ENCODE data around the gene THAP11.

The THAP11 gene

DNA sequence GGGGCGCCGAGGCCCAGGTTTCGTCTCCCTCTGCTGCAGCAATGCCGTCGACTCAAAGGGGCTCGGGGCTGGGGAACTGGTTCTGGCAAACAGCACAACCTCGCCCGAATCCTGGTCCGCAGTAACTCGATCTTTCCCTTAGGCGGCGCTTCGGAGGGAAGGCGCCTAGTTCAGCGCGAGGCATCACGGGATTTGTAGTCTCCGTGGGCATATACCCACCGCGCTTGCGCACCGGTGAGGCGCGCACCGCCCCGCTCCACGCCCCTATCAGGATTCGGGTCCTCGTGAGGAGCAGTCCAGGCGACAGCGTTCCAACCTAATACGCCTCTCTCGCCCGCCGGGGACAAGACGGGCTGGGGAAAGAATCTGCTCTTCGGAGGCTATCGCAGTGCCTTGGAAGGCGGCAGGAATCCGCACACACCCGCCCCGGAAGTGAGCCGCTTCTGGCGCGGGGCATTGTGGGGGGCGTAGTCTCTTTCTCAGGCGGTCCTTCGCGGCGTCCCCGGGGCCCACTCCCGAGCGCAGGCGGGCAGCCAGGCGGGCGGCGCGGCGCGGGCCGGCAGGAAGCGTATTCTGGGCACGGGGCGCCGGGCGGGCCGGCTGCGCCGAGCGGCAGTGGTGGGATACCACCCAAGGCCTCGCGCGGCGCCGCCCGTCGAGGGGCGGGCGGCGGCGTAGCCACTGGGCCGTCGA is at the start of gene THAP11:
Gene THAP11 (plus strand): TSS at position 505 of the 693 bp plus-strand sequence. CDS start 235 bp downstream, outside the sequence.
- Histone ChIP-seq H3K4me3 (ENCODE audit: low read depth in 1 of 5, low read length in 5 of 5) (peak within 1 kb of the TSS; percentile 75 to 97 (median 86)), H3K27me3 (ENCODE audit: control insufficient read depth in 5 of 5, insufficient read depth in 4 of 5, low read length in 5 of 5) (no peaks in the 10 kb centered on the region), H3K4me1 (ENCODE audit: control insufficient read depth in 5 of 5, insufficient read depth in 5 of 5, low read length in 5 of 5) (peaks cover 20 to 48% (median 46%) of the 10 kb centered on the region in 5 donors), H3K27ac (ENCODE audit: low read depth, low read length) (peak within 1 kb of the TSS; percentile 97), H3K9me3 (ENCODE audit: control insufficient read depth in 5 of 5, low read length in 5 of 5) (no peaks in the 10 kb centered on the region), H3K9ac (ENCODE audit: low read length in 5 of 5) (peak within 1 kb of the TSS; percentile 81 to 96 (median 90)), H3K36me3 (ENCODE audit: control insufficient read depth in 5 of 5, insufficient read depth in 5 of 5, low read length in 5 of 5) (peaks cover 0 to 2% (median 0%) of the 10 kb centered on the region in 5 donors)

DNA sequence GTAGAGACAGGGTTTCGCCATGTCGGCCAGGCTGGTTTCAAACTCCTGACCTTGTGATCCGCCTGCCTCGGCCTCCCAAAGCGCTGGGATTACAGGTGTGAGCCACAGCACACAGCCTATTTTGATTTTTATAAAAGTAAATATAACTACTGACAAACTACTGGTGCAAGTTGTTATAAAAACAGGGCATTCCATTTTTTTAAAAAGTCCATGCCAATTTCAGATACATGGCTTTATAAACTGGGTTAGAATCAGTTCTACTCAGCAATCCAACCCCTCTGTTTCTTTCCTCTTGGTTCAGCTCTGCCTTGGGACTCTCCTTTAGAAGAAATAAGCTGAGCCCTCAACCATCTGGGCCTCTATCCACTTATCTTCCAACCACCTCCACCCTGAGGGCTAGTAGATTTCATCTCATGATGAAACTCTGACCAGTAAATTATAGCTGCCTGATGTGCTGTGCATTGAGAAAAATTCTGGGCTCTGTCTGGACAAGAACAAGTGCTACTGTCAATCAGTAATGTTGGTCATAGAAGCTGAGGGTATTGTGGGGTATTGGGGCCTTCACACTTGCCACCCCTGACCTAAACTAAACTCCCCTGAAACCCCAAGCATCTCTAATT is 45.9 kb upstream of the THAP11 start:
- Histone ChIP-seq H3K27ac (ENCODE audit: low read depth, low read length) (no peak overlapping the region), H3K9me3 (ENCODE audit: control insufficient read depth in 5 of 5, low read length in 5 of 5) (no peaks in the 10 kb centered on the region), H3K9ac (ENCODE audit: low read length in 5 of 5) (no peak overlapping the region), H3K36me3 (ENCODE audit: control insufficient read depth in 5 of 5, insufficient read depth in 5 of 5, low read length in 5 of 5) (peaks cover 0 to 25% (median 8%) of the 10 kb centered on the region in 5 donors), H3K4me1 (ENCODE audit: control insufficient read depth in 5 of 5, insufficient read depth in 5 of 5, low read length in 5 of 5) (peaks cover 0 to 9% (median 8%) of the 10 kb centered on the region in 5 donors), H3K4me3 (ENCODE audit: low read depth in 1 of 5, low read length in 5 of 5) (no peak overlapping the region), H3K27me3 (ENCODE audit: control insufficient read depth in 5 of 5, insufficient read depth in 4 of 5, low read length in 5 of 5) (no peaks in the 10 kb centered on the region)

DNA sequence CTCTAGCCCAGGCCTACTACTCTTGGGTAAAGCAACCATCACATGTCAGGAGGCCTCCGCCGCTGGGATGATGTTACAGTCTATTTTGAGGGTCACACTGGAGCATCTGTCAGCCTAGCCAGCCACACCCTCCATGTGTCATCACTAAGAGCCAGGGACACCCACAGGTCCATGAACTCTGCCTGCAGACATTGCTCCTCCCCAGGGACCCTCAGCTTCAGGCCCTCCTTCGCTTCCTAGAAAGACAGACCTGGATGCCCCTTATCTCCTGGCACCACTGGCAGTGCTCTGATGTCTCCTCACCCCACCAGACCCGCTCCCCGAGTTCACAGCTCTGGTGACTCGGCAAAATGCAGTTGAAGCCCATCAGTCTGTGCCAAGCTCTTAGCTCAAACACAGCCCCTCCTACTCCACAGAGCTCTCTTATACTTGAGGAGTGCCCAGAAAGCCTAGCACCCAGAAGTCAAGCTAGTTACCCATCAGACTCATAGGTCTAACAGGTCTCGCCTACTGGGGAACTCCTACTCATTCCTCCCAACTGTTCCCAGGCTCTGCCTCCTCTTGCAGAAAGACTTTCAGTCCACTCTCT is 41.7 kb upstream of the THAP11 start:
- Histone ChIP-seq H3K4me1 (ENCODE audit: control insufficient read depth in 5 of 5, insufficient read depth in 5 of 5, low read length in 5 of 5) (peaks cover 5 to 17% (median 16%) of the 10 kb centered on the region in 5 donors), H3K4me3 (ENCODE audit: low read depth in 1 of 5, low read length in 5 of 5) (no peak overlapping the region), H3K27ac (ENCODE audit: low read depth, low read length) (no peak overlapping the region), H3K9ac (ENCODE audit: low read length in 5 of 5) (peak overlapping the region in 2 of 5 donors; percentile 2 to 20), H3K27me3 (ENCODE audit: control insufficient read depth in 5 of 5, insufficient read depth in 4 of 5, low read length in 5 of 5) (no peaks in the 10 kb centered on the region), H3K36me3 (ENCODE audit: control insufficient read depth in 5 of 5, insufficient read depth in 5 of 5, low read length in 5 of 5) (peaks cover 5 to 45% (median 17%) of the 10 kb centered on the region in 5 donors), H3K9me3 (ENCODE audit: control insufficient read depth in 5 of 5, low read length in 5 of 5) (no peaks in the 10 kb centered on the region)

DNA sequence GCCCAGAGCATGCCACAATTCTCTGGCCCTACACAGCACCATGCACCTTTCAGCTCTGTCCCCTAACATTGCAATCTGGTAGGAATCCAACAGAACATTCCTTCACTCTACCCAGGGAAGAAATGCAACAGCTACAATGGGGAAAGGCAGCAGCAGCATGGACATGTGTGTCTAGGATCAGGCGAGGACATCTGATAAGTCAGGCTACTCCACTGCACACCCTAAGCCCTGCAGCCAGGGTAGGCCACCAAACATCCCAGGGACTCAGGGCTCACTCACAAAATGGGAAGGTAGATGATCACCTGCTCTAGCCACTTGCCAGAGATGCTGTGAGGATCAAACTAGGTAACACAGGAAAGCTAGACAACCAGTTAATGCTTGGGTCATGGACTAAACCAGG is 40.9 kb upstream of the THAP11 start:
- no peak overlapping the region for H3K4me3 ChIP-seq (ENCODE audit: low read depth in 1 of 5, low read length in 5 of 5)
- no peaks in the 10 kb centered on the region for H3K27me3 ChIP-seq (ENCODE audit: control insufficient read depth in 5 of 5, insufficient read depth in 4 of 5, low read length in 5 of 5)
- no peak overlapping the region for H3K9ac ChIP-seq (ENCODE audit: low read length in 5 of 5)
- H3K27ac ChIP-seq (ENCODE audit: low read depth, low read length), result no peak overlapping the region
- H3K9me3 ChIP-seq (ENCODE audit: control insufficient read depth in 5 of 5, low read length in 5 of 5), result no peaks in the 10 kb centered on the region
- peaks cover 8 to 24% (median 24%) of the 10 kb centered on the region in 5 donors for H3K4me1 ChIP-seq (ENCODE audit: control insufficient read depth in 5 of 5, insufficient read depth in 5 of 5, low read length in 5 of 5)
- H3K36me3 ChIP-seq (ENCODE audit: control insufficient read depth in 5 of 5, insufficient read depth in 5 of 5, low read length in 5 of 5), result peaks cover 5 to 44% (median 17%) of the 10 kb centered on the region in 5 donors

DNA sequence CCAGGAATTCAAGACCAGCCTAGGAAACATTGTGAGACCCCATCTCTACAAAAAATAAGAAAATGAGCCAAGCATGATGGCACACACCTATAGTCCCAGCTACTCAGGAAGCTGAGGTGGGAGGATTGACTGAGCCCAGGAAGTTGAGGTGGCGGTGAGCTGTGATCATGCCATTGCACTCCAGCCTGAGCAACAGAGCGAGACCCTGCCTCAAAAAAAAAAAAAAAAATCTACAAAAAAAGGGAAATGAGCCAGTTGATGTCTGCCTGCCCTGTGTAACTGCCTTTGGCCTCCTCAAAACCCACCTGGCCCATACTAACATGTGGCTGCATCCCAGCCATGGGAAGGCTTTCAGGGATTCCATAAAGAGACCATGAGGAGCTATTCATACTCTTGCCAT is 40.2 kb upstream of the THAP11 start:
- no peak overlapping the region for H3K4me3 ChIP-seq (ENCODE audit: low read depth in 1 of 5, low read length in 5 of 5)
- no peaks in the 10 kb centered on the region for H3K9me3 ChIP-seq (ENCODE audit: control insufficient read depth in 5 of 5, low read length in 5 of 5)
- H3K36me3 ChIP-seq (ENCODE audit: control insufficient read depth in 5 of 5, insufficient read depth in 5 of 5, low read length in 5 of 5), result peaks cover 5 to 38% (median 17%) of the 10 kb centered on the region in 5 donors
- H3K27me3 ChIP-seq (ENCODE audit: control insufficient read depth in 5 of 5, insufficient read depth in 4 of 5, low read length in 5 of 5), result no peaks in the 10 kb centered on the region
- H3K9ac ChIP-seq (ENCODE audit: low read length in 5 of 5), result peak overlapping the region in 1 of 5 donors; percentile 20
- H3K27ac ChIP-seq (ENCODE audit: low read depth, low read length), result no peak overlapping the region
- H3K4me1 ChIP-seq (ENCODE audit: control insufficient read depth in 5 of 5, insufficient read depth in 5 of 5, low read length in 5 of 5), result peaks cover 8 to 26% (median 24%) of the 10 kb centered on the region in 5 donors

DNA sequence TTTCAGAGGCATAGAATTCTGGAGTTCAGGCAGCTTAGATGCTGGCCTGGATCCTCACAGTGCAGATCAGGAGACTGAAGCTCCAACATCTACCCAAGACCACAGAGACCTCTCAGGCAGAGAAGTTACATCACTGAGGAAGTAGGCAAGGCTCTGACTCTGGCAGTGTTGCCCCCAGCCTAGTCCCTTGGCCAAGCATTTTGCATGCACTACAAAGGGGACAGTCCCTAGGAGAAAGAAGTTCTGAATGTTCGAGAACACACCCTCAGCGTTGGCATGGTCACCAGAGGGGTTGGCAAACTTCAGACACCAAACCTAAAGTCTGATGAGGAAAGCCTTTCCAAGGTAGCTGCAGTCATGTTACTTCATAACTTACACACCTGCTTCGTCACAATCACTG is 38.2 kb upstream of the THAP11 start:
- no peaks in the 10 kb centered on the region for H3K27me3 ChIP-seq (ENCODE audit: control insufficient read depth in 5 of 5, insufficient read depth in 4 of 5, low read length in 5 of 5)
- H3K4me3 ChIP-seq (ENCODE audit: low read depth in 1 of 5, low read length in 5 of 5), result no peak overlapping the region
- no peaks in the 10 kb centered on the region for H3K9me3 ChIP-seq (ENCODE audit: control insufficient read depth in 5 of 5, low read length in 5 of 5)
- H3K36me3 ChIP-seq (ENCODE audit: control insufficient read depth in 5 of 5, insufficient read depth in 5 of 5, low read length in 5 of 5), result peaks cover 3 to 34% (median 9%) of the 10 kb centered on the region in 5 donors
- H3K9ac ChIP-seq (ENCODE audit: low read length in 5 of 5), result no peak overlapping the region
- H3K4me1 ChIP-seq (ENCODE audit: control insufficient read depth in 5 of 5, insufficient read depth in 5 of 5, low read length in 5 of 5), result peaks cover 12 to 32% (median 29%) of the 10 kb centered on the region in 5 donors
- no peak overlapping the region for H3K27ac ChIP-seq (ENCODE audit: low read depth, low read length)

DNA sequence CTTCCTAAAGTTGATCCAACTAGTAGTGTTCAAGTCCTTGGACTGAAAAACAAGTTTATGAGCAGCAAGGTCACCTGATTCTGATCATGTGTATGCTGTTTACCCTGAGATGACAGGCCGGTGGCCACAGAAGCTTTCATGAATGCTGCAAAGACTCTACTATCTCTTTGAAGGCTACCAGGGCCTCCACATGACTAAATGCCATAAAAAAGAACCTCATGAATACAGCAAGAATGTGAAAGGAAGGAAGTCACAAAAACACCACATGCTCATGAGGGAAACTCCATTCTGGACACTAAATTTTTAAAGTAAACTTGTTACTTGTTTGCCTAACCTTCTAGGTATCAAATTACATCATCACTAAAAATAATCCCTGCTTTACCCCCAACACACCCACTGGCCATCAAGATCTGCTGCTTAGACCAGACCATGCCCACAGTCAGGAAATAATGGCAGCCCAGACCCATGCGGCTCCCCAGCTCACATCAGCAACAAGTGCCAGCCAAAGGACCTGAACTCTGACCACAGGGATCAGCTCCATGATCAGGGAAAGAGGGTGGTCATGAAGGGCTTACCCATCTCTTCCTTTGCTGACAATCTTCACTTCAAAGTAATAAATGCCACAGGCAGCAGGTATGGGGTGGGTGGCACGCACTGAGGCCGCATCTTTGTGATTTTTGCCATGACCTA is 37.1 kb upstream of the THAP11 start:
- peaks cover 12 to 32% (median 29%) of the 10 kb centered on the region in 5 donors for H3K4me1 ChIP-seq (ENCODE audit: control insufficient read depth in 5 of 5, insufficient read depth in 5 of 5, low read length in 5 of 5)
- no peaks in the 10 kb centered on the region for H3K9me3 ChIP-seq (ENCODE audit: control insufficient read depth in 5 of 5, low read length in 5 of 5)
- peaks cover 3 to 29% (median 9%) of the 10 kb centered on the region in 5 donors for H3K36me3 ChIP-seq (ENCODE audit: control insufficient read depth in 5 of 5, insufficient read depth in 5 of 5, low read length in 5 of 5)
- H3K27ac ChIP-seq (ENCODE audit: low read depth, low read length), result no peak overlapping the region
- H3K4me3 ChIP-seq (ENCODE audit: low read depth in 1 of 5, low read length in 5 of 5), result peak overlapping the region; percentile 88 to 98 (median 96)
- no peaks in the 10 kb centered on the region for H3K27me3 ChIP-seq (ENCODE audit: control insufficient read depth in 5 of 5, insufficient read depth in 4 of 5, low read length in 5 of 5)
- peak overlapping the region in 2 of 5 donors; percentile 95 to 98 for H3K9ac ChIP-seq (ENCODE audit: low read length in 5 of 5)

DNA sequence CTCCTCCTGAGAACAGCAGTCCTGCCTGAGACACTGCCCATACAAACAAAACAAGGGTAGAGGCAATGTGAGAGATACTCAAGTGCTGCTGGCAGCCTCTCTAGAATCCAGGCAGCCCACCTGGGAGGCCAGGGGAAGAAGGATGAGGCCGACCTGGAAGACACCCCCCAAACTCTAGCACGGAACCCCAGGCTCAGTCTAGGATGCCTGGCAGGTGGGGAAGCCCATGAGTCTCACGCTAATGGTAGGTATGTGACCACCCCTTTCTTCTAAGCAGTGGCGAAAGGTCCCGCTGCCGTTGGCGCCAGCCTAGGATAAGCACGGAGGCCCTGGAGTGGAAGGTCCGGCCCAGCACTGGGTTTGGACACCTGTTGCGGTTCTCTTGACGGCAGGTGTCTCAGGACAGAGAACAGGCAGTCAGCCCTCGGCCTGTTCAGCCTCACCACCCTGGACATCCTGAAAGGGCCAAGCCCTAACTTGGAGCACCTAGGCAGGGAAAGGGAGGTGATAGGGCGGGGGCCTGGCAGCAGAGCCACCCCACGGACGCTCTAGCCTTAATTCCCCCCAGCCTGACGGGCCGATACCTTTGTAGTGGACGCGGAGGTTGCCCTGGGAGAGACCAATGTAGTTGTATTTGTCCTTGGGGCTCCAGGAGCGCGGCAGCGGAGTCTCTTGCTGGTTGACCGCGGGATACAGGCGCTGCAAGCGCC is 36.2 kb upstream of the THAP11 start:
- peaks cover 3 to 22% (median 9%) of the 10 kb centered on the region in 5 donors for H3K36me3 ChIP-seq (ENCODE audit: control insufficient read depth in 5 of 5, insufficient read depth in 5 of 5, low read length in 5 of 5)
- no peaks in the 10 kb centered on the region for H3K27me3 ChIP-seq (ENCODE audit: control insufficient read depth in 5 of 5, insufficient read depth in 4 of 5, low read length in 5 of 5)
- peak overlapping the region; percentile 74 for H3K27ac ChIP-seq (ENCODE audit: low read depth, low read length)
- H3K9me3 ChIP-seq (ENCODE audit: control insufficient read depth in 5 of 5, low read length in 5 of 5), result no peaks in the 10 kb centered on the region
- peaks cover 12 to 25% (median 21%) of the 10 kb centered on the region in 5 donors for H3K4me1 ChIP-seq (ENCODE audit: control insufficient read depth in 5 of 5, insufficient read depth in 5 of 5, low read length in 5 of 5)
- peak overlapping the region; percentile 88 to 98 (median 96) for H3K4me3 ChIP-seq (ENCODE audit: low read depth in 1 of 5, low read length in 5 of 5)
- H3K9ac ChIP-seq (ENCODE audit: low read length in 5 of 5), result peak overlapping the region; percentile 84 to 98 (median 95)

DNA sequence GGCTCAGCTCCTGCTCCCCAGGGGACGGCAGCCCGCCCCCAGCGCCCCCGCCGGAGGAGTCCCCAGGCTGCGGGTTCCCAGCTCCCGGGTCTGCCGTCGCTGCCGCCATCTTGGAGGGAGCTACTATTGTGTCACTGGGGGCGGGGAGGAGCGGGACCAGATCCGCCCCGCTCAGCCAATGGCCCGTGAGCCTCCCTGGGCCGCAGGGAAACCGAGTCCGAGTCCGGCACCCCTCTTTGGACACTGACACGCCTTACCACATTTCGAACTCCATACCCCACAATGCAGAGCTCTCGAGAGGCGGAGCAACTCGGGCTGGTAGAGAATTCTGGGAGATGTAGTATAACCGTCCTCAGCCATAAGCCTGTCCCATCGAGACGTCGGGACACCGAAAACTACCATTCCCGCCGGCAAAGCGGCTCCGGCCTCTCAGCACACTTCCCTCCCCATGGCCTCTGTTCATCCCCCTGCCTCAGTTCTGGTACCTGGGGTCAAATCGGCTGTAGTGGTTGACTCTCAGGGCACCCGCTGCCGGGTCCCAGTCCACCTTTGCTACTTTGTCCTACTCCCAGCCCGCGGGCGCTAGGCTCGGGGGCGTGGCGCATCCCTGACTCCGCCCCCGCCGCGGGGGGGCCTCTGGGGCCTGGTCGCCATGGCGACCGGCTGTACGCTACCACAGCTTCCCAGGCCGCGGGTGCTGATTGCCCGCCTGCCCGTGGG is 35.5 kb upstream of the THAP11 start, which contains the start of the genes RANBP10 and TSNAXIP1:
Gene RANBP10 (minus strand): TSS at position 133 of the 720 bp plus-strand sequence. CDS start 24 bp downstream, at position 109.
Gene TSNAXIP1 (plus strand): TSS at position 462 of the 720 bp plus-strand sequence. CDS start 261 bp downstream, outside the sequence.
- H3K4me1 ChIP-seq (ENCODE audit: control insufficient read depth in 5 of 5, insufficient read depth in 5 of 5, low read length in 5 of 5), result peaks cover 12 to 22% (median 21%) of the 10 kb centered on the region in 5 donors
- H3K27ac ChIP-seq (ENCODE audit: low read depth, low read length), result peak within 1 kb of the TSS; percentile 74
- H3K9ac ChIP-seq (ENCODE audit: low read length in 5 of 5), result peak within 1 kb of the TSS; percentile 84 to 98 (median 95)
- no peaks in the 10 kb centered on the region for H3K27me3 ChIP-seq (ENCODE audit: control insufficient read depth in 5 of 5, insufficient read depth in 4 of 5, low read length in 5 of 5)
- H3K36me3 ChIP-seq (ENCODE audit: control insufficient read depth in 5 of 5, insufficient read depth in 5 of 5, low read length in 5 of 5), result peaks cover 3 to 16% (median 6%) of the 10 kb centered on the region in 5 donors
- H3K9me3 ChIP-seq (ENCODE audit: control insufficient read depth in 5 of 5, low read length in 5 of 5), result no peaks in the 10 kb centered on the region
- peak within 1 kb of the TSS; percentile 88 to 98 (median 96) for H3K4me3 ChIP-seq (ENCODE audit: low read depth in 1 of 5, low read length in 5 of 5)

Measured in subcutaneous abdominal adipose tissue (tissue), 5 donors.